Gastroesophageal sphincter (tissue), 3 donors: ENCODE measurements around the gene ZNF292.

Experiments
- EP300 ChIP-seq: sonication (generic); formaldehyde crosslinking; IDR thresholded peaks from one replicate; pipeline ENCODE4 v1.6.1; 2017; ENCODE audit warnings: antibody characterized with exemption, mild to moderate bottlenecking
- TF ChIP-seq, protein P1 (sequence below), 4 experiments: fragments of 200-600 bp in 2 of 4; fragments of 450-650 bp in 2 of 4; sonication (generic) in 1 of 4; IDR thresholded peaks; one replicate each; pipeline ENCODE4 v1.5.1; 2017 to 2019; ENCODE audit warnings: antibody characterized with exemption in 4 of 4, mild to moderate bottlenecking in 2 of 4, moderate library complexity in 2 of 4

DNA sequence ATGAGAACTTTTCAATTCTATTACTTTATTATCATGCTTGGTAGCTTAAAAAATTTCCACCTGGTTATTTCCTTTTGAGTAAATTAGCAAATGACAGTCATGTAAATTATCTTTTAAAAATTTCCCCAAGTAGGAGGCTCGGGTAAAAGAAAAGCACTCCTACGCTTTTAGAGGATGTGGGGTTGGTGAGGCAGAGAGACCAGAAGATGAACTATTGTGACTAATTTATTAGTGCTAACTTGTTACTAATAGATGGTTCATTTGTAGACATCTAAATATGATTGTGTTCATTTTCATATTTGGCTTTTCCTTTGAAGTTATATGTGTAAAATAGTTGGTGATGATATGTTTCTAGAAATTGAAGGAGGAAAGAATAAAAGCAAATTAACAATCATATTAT is 27.0 kb downstream of the ZNF292 start:
- TF ChIP-seq, protein P1, sequence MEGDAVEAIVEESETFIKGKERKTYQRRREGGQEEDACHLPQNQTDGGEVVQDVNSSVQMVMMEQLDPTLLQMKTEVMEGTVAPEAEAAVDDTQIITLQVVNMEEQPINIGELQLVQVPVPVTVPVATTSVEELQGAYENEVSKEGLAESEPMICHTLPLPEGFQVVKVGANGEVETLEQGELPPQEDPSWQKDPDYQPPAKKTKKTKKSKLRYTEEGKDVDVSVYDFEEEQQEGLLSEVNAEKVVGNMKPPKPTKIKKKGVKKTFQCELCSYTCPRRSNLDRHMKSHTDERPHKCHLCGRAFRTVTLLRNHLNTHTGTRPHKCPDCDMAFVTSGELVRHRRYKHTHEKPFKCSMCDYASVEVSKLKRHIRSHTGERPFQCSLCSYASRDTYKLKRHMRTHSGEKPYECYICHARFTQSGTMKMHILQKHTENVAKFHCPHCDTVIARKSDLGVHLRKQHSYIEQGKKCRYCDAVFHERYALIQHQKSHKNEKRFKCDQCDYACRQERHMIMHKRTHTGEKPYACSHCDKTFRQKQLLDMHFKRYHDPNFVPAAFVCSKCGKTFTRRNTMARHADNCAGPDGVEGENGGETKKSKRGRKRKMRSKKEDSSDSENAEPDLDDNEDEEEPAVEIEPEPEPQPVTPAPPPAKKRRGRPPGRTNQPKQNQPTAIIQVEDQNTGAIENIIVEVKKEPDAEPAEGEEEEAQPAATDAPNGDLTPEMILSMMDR (IDR thresholded peaks at IDR 0.05) = no peak
- no peak for TF ChIP-seq EP300
